HepG2 (cell line): ENCODE results near the gene CPNE4. TPM values are rescaled to one million over a fixed set of nuclear protein-coding genes. Genes with fewer than 3 reads are reported as not detected.

Experiments
- ATAC-seq: fragments of 200-7000 bp; cut with Tn5 transposase; 3 replicates; pipeline ENCODE4 v1.9.1; 2020; ENCODE audit warnings: mild to moderate bottlenecking, moderate library complexity
- BruUV-seq: library from RNA; stranded (reverse); fragments of 400-500 nt; replicated peaks from 2 replicates; lab custom pipeline; 2021; lab: Mats Ljungman, UMichigan
- CTCF ChIA-PET: fragments of 300-600 bp; formaldehyde crosslinking; extraction: SDS; loops from one replicate; lab custom pipeline; 2021; ENCODE audit warnings: low total read pairs, inconsistent platforms, low intra/inter-chr PET ratio; lab: Yijun Ruan, JAX
- POLR2A ChIA-PET: fragments of 350-600 bp; sonication (Branson Sonifier 250); formaldehyde crosslinking; loops from one replicate; lab custom pipeline; 2020; ENCODE audit warnings: antibody characterized with exemption, inconsistent platforms; lab: Yijun Ruan, JAX
- DNase-seq: peaks from one replicate; pipeline ENCODE4 v3.0.0-alpha.2; 2015; ENCODE audit warnings: low spot score
- FAIRE-seq: peaks from 3 replicates; lab custom pipeline; 2011; peaks lifted over from hg19 to GRCh38; lab: Jason Lieb, UNC
- H2AFZ ChIP-seq: one replicate; pipeline ENCODE4 v1.6.1; 2011; ENCODE audit warnings: low read length, inconsistent platforms
- H3K27ac ChIP-seq: fragments of 300-600 bp; 3 replicates; pipeline ENCODE4 v1.8.0; 2011; ENCODE audit warnings: mixed run types, mild to moderate bottlenecking, mixed read lengths, low read length, inconsistent platforms; ENCODE audit not compliant: insufficient read depth; ENCODE audit errors: extremely low read length
- H3K27me3 ChIP-seq, 2 experiments: fragments of 200-600 bp in 1 of 2; 2 replicates in 1 of 2; 3 replicates in 1 of 2; pipeline versions ENCODE4 v1.6.0 to v1.8.0; 2011; ENCODE audit warnings: low read length in 2 of 2, mild to moderate bottlenecking in 2 of 2, moderate library complexity in 2 of 2, inconsistent platforms in 1 of 2; ENCODE audit not compliant: insufficient read depth in 2 of 2, control insufficient read depth in 1 of 2
- H3K36me3 ChIP-seq, 2 experiments: fragments of 200-600 bp in 1 of 2; replicated peaks in 1 of 2; 2 replicates in 1 of 2; 3 replicates in 1 of 2; pipeline versions ENCODE4 v1.5.1 to v1.8.0; 2011; ENCODE audit warnings: low read length in 2 of 2, inconsistent platforms in 1 of 2; ENCODE audit not compliant: insufficient read depth in 2 of 2, control insufficient read depth in 1 of 2
- H3K4me1 ChIP-seq: 2 replicates; pipeline ENCODE4 v1.5.1; 2012; ENCODE audit warnings: low read length, inconsistent platforms; ENCODE audit not compliant: insufficient read depth
- H3K4me2 ChIP-seq: 2 replicates; pipeline ENCODE4 v1.6.0; 2011; ENCODE audit warnings: low read depth, low read length, inconsistent platforms
- H3K4me3 ChIP-seq, 3 experiments: fragments of 200-600 bp in 1 of 3; sonication (generic), shearing (Covaris generic) in 1 of 3; replicated peaks in 1 of 3; 2 replicates each; pipeline ENCODE4 v1.5.1; 2011 to 2016; ENCODE audit warnings: low read length in 3 of 3, inconsistent platforms in 2 of 3, low read depth in 2 of 3, mild to moderate bottlenecking in 2 of 3, control low read depth in 1 of 3, mixed read lengths in 1 of 3; ENCODE audit not compliant: insufficient read depth in 1 of 3
- H3K79me2 ChIP-seq: one replicate; pipeline ENCODE4 v1.6.1; 2011; ENCODE audit warnings: low read length, inconsistent platforms; ENCODE audit not compliant: insufficient read depth
- H3K9ac ChIP-seq: 2 replicates; pipeline ENCODE4 v1.6.0; 2011; ENCODE audit warnings: mild to moderate bottlenecking, low read depth, low read length, inconsistent platforms; ENCODE audit not compliant: insufficient read depth
- H3K9me3 ChIP-seq: 2 replicates; pipeline ENCODE4 v1.5.1; 2012; ENCODE audit warnings: mild to moderate bottlenecking, low read length
- H4K20me1 ChIP-seq: 2 replicates; pipeline ENCODE4 v1.6.0; 2011; ENCODE audit warnings: inconsistent platforms, mild to moderate bottlenecking, low read length, moderate library complexity; ENCODE audit not compliant: insufficient read depth
- ELF3 ChIP-seq: IDR thresholded peaks from 2 replicates; pipeline ENCODE4 v1.6.1; 2016; ENCODE audit warnings: missing genetic modification reagents, missing compliant biosample characterization
- MAZ ChIP-seq, 2 experiments: sonication (generic) in 1 of 2; formaldehyde crosslinking in 1 of 2; IDR thresholded peaks; 2 replicates each; pipeline versions ENCODE4 v1.5.0 to v1.6.1; 2012 to 2020; ENCODE audit warnings: low read depth in 2 of 2, mild to moderate bottlenecking in 2 of 2, borderline replicate concordance in 1 of 2, improper control_type of control experiment in 1 of 2, low read length in 1 of 2, missing genetic modification reagents in 1 of 2, moderate library complexity in 1 of 2
- RARG ChIP-seq: sonication (generic); formaldehyde crosslinking; IDR thresholded peaks from 2 replicates; pipeline ENCODE4 v1.4.0; 2020; ENCODE audit warnings: low read depth, mild to moderate bottlenecking, missing genetic modification reagents
- RCOR2 ChIP-seq: IDR thresholded peaks from 2 replicates; pipeline ENCODE4 v1.6.1; 2016; ENCODE audit warnings: missing biosample characterization, missing genetic modification reagents
- YY1 ChIP-seq: IDR thresholded peaks from 2 replicates; pipeline ENCODE4 v1.6.1; 2011; ENCODE audit warnings: low read length, low read depth, moderate library complexity, mild to moderate bottlenecking; ENCODE audit not compliant: insufficient read depth, insufficient replicate concordance
- ZNF468 ChIP-seq: sonication (generic); formaldehyde crosslinking; IDR thresholded peaks from 2 replicates; pipeline ENCODE4 v1.8.0; 2022; ENCODE audit warnings: mild to moderate bottlenecking, moderate library complexity, missing genetic modification reagents
- ZNF878 ChIP-seq: sonication (generic); formaldehyde crosslinking; IDR thresholded peaks from 2 replicates; pipeline ENCODE4 v1.8.1; 2023; ENCODE audit warnings: mild to moderate bottlenecking, missing genetic modification reagents, moderate library complexity
- whole genome bisulfite sequencing: methylation state at CpG from one replicate; pipeline ENCODE4 v1.1.6; 2017; ENCODE audit warnings: low lambda C conversion rate; 5-methylcytosine and 5-hydroxymethylcytosine counted together
- in situ Hi-C: cut with HindIII; loops from 2 replicates; pipeline ENCODE4 v1.10.0; 2017; ENCODE audit warnings: low pct_unique_long_range_greater_than_20kb; ENCODE audit not compliant: extremely low pct_ligation_motif_present
- intact Hi-C: fragments of 100-400 bp; cut with micrococcal nuclease; formaldehyde crosslinking; loops from one replicate; pipeline ENCODE4 v1.10.0; 2022; ENCODE audit not compliant: unreplicated experiment
- polyA plus RNA-seq, 8 experiments: library from polyadenylated mRNA; depleted of rRNA in 3 of 8; stranded (reverse) in 7 of 8; unstranded in 1 of 8; fragments of >200 nt; fragmentation: Illumina TruSeq in 4 of 8; extraction: Trizol in 4 of 8; gene quantifications; 2 replicates each; pipeline versions ENCODE4 v1.2.1 to v1.2.3, GENCODE V29; 2011 to 2016; ENCODE audit warnings: low read depth in 4 of 8, missing spikeins in 1 of 8, mixed read lengths in 1 of 8; ENCODE audit not compliant: insufficient read depth in 1 of 8
- total RNA-seq, 5 experiments: library from RNA; depleted of rRNA; stranded (reverse); fragments of >200 nt; fragmentation: Illumina TruSeq; extraction: Trizol; gene quantifications; 2 replicates each; pipeline ENCODE4 v1.2.3, GENCODE V29; 2016; ENCODE audit warnings: low read depth in 1 of 5
- TF ChIP-seq, protein P1 (sequence below): sonication (generic); formaldehyde crosslinking; IDR thresholded peaks from 2 replicates; pipeline ENCODE4 v1.9.0; 2021; ENCODE audit warnings: missing genetic modification reagents, borderline replicate concordance
- TF ChIP-seq, protein P2 (sequence below): sonication (generic); formaldehyde crosslinking; IDR thresholded peaks from 2 replicates; pipeline ENCODE4 v1.4.0; 2020; ENCODE audit warnings: missing genetic modification reagents
- TF ChIP-seq, protein P3 (sequence below): sonication (generic); formaldehyde crosslinking; IDR thresholded peaks from 2 replicates; pipeline ENCODE4 v1.5.1; 2020; ENCODE audit warnings: missing genetic modification reagents, mild to moderate bottlenecking, borderline replicate concordance
- TF ChIP-seq, protein P4 (sequence below): sonication (generic); formaldehyde crosslinking; IDR thresholded peaks from 2 replicates; pipeline ENCODE4 v1.4.0; 2020; ENCODE audit warnings: missing genetic modification reagents
- TF ChIP-seq, protein P5 (sequence below): sonication (generic); formaldehyde crosslinking; IDR thresholded peaks from 2 replicates; pipeline ENCODE4 v1.5.0; 2020; ENCODE audit warnings: missing genetic modification reagents

The CPNE4 gene
- total and polyA plus RNA-seq, 2 of the 13 experiments (the other 11 are each of a cell fraction or from before 2014, with no cell fraction given), result not detected

DNA sequence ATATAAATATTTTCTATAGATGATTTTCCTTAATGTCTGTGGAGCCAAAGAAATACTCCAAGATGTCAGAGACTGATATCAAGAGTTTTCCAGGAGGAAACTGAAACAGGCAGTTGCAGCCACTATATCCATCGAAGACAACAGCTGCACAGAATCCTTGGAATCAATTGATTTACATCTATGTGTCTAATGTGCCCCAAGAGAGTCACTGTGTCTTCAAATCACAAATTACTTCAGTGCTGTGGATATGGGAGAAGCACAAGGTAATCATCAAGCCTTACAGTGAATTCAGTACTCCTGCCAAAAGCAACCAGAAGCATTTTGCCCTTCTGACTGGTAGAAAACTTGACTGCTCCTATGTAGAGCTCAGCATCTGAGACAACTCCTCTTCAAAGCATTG lies 51.1 kb downstream of the CPNE4 start (continued):
- TF ChIP-seq, protein P1, sequence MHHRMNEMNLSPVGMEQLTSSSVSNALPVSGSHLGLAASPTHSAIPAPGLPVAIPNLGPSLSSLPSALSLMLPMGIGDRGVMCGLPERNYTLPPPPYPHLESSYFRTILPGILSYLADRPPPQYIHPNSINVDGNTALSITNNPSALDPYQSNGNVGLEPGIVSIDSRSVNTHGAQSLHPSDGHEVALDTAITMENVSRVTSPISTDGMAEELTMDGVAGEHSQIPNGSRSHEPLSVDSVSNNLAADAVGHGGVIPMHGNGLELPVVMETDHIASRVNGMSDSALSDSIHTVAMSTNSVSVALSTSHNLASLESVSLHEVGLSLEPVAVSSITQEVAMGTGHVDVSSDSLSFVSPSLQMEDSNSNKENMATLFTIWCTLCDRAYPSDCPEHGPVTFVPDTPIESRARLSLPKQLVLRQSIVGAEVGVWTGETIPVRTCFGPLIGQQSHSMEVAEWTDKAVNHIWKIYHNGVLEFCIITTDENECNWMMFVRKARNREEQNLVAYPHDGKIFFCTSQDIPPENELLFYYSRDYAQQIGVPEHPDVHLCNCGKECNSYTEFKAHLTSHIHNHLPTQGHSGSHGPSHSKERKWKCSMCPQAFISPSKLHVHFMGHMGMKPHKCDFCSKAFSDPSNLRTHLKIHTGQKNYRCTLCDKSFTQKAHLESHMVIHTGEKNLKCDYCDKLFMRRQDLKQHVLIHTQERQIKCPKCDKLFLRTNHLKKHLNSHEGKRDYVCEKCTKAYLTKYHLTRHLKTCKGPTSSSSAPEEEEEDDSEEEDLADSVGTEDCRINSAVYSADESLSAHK (CRISPR knock-in tag), result no peak

DNA sequence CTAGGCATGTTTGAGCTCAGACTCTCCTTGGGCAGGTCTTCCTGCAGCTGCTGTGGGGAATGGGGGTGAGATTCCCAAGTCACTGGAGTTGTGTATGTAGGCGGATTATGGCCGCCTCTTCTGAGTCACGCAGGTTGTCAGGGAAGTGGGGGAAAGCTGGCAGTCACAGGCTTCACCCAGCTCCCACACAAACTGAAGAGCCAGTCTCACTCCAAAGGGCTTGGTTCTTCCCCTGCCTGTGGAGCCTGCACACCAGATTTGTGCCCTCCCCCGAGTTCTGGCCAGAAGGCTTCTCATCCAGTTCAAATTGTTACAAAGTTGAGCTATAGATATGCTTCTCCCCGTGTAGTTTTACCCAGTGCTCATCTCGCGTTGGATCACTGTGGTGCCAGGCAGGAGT lies 53.5 kb downstream of the CPNE4 start:
- no peak overlapping the region for H3K27ac ChIP-seq
- H4K20me1 ChIP-seq, result no peaks in the 10 kb centered on the region
- no peaks in the 10 kb centered on the region for H3K27me3 ChIP-seq
- ATAC-seq (no peak), FAIRE-seq (no peak), DNase-seq (no peak)
- no peak overlapping the region for H2AFZ ChIP-seq
- H3K4me1 ChIP-seq, result no peaks in the 10 kb centered on the region
- CTCF ChIA-PET, result no interaction called here
- no peaks in the 10 kb centered on the region for H3K9me3 ChIP-seq
- intact Hi-C loops (no loop called here), in situ Hi-C loops (no loop called here)
- H3K9ac ChIP-seq, result no peak overlapping the region
- H3K4me2 ChIP-seq, result no peak overlapping the region
- WGBS, result 8% methylated on average over 6 of the region's 7 CpGs
- POLR2A ChIA-PET, result no interaction called here
- H3K4me3 ChIP-seq, result no peak overlapping the region
- no TSS peak for BruUV-seq
- H3K79me2 ChIP-seq, result no peaks in the 10 kb centered on the region
- H3K36me3 ChIP-seq, result no peaks in the 10 kb centered on the region
- TF ChIP-seq, protein P2, sequence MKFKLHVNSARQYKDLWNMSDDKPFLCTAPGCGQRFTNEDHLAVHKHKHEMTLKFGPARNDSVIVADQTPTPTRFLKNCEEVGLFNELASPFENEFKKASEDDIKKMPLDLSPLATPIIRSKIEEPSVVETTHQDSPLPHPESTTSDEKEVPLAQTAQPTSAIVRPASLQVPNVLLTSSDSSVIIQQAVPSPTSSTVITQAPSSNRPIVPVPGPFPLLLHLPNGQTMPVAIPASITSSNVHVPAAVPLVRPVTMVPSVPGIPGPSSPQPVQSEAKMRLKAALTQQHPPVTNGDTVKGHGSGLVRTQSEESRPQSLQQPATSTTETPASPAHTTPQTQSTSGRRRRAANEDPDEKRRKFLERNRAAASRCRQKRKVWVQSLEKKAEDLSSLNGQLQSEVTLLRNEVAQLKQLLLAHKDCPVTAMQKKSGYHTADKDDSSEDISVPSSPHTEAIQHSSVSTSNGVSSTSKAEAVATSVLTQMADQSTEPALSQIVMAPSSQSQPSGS (CRISPR knock-in tag), result no peak
- TF ChIP-seq RCOR2 (CRISPR knock-in tag) (no peak), YY1 (no peak), ZNF878 (CRISPR knock-in tag) (no peak), RARG (CRISPR knock-in tag) (no peak), ZNF468 (CRISPR knock-in tag) (no peak), ELF3 (CRISPR knock-in tag) (no peak), MAZ (IDR thresholded peaks at IDR 0.05; ENCODE audit: borderline replicate concordance, low read depth, low read length) (no peak), MAZ (CRISPR knock-in tag; IDR thresholded peaks at IDR 0.05; ENCODE audit: low read depth) (no peak)
- TF ChIP-seq, protein P3, sequence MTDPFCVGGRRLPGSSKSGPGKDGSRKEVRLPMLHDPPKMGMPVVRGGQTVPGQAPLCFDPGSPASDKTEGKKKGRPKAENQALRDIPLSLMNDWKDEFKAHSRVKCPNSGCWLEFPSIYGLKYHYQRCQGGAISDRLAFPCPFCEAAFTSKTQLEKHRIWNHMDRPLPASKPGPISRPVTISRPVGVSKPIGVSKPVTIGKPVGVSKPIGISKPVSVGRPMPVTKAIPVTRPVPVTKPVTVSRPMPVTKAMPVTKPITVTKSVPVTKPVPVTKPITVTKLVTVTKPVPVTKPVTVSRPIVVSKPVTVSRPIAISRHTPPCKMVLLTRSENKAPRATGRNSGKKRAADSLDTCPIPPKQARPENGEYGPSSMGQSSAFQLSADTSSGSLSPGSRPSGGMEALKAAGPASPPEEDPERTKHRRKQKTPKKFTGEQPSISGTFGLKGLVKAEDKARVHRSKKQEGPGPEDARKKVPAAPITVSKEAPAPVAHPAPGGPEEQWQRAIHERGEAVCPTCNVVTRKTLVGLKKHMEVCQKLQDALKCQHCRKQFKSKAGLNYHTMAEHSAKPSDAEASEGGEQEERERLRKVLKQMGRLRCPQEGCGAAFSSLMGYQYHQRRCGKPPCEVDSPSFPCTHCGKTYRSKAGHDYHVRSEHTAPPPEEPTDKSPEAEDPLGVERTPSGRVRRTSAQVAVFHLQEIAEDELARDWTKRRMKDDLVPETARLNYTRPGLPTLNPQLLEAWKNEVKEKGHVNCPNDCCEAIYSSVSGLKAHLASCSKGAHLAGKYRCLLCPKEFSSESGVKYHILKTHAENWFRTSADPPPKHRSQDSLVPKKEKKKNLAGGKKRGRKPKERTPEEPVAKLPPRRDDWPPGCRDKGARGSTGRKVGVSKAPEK, result no peak
- TF ChIP-seq, protein P4, sequence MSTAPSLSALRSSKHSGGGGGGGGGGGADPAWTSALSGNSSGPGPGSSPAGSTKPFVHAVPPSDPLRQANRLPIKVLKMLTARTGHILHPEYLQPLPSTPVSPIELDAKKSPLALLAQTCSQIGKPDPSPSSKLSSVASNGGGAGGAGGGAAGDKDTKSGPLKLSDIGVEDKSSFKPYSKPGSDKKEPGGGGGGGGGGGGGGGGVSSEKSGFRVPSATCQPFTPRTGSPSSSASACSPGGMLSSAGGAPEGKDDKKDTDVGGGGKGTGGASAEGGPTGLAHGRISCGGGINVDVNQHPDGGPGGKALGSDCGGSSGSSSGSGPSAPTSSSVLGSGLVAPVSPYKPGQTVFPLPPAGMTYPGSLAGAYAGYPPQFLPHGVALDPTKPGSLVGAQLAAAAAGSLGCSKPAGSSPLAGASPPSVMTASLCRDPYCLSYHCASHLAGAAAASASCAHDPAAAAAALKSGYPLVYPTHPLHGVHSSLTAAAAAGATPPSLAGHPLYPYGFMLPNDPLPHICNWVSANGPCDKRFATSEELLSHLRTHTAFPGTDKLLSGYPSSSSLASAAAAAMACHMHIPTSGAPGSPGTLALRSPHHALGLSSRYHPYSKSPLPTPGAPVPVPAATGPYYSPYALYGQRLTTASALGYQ, result no peak
- TF ChIP-seq, protein P5, sequence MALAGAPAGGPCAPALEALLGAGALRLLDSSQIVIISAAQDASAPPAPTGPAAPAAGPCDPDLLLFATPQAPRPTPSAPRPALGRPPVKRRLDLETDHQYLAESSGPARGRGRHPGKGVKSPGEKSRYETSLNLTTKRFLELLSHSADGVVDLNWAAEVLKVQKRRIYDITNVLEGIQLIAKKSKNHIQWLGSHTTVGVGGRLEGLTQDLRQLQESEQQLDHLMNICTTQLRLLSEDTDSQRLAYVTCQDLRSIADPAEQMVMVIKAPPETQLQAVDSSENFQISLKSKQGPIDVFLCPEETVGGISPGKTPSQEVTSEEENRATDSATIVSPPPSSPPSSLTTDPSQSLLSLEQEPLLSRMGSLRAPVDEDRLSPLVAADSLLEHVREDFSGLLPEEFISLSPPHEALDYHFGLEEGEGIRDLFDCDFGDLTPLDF (CRISPR knock-in tag), result no peak
